IMR-90 (cell line): ENCODE data around the gene RAD51B. TPM values are rescaled to one million over a fixed set of nuclear protein-coding genes. Genes with fewer than 3 reads are reported as not detected.

ENCODE experiments used
- ATAC-seq: fragments of 200-7000 bp; cut with Tn5 transposase; 2 replicates; pipeline ENCODE4 v1.9.1; 2020; ENCODE audit warnings: low read depth, mild to moderate bottlenecking, moderate library complexity
- BruUV-seq: library from RNA; stranded (reverse); fragments of 400-500 nt; replicated peaks from 2 replicates; lab custom pipeline; 2021; lab: Mats Ljungman, UMichigan
- CTCF ChIA-PET: fragments of 300-600 bp; formaldehyde crosslinking; extraction: SDS; loops from one replicate; lab custom pipeline; 2021; ENCODE audit warnings: antibody characterized with exemption; lab: Yijun Ruan, JAX
- POLR2A ChIA-PET: fragments of 300-600 bp; sonication (Branson Sonifier 250); formaldehyde crosslinking; loops from one replicate; lab custom pipeline; 2022; ENCODE audit warnings: antibody characterized with exemption; ENCODE audit not compliant: unreplicated experiment; lab: Charles Lee
- DNase-seq: peaks from one replicate; pipeline ENCODE4 v3.0.0; 2013
- H2AFZ ChIP-seq: replicated peaks from 2 replicates; pipeline ENCODE3; 2013; ENCODE audit warnings: low read length, mild to moderate bottlenecking; ENCODE audit not compliant: poor library complexity
- H2AK5ac ChIP-seq: 2 replicates; pipeline ENCODE4 v1.6.1; 2013; ENCODE audit warnings: low read depth, low read length, inconsistent platforms
- H2AK9ac ChIP-seq: replicated peaks from 2 replicates; pipeline ENCODE3; 2013; ENCODE audit warnings: mild to moderate bottlenecking, low read depth, low read length, moderate library complexity; ENCODE audit not compliant: poor library complexity
- H2BK120ac ChIP-seq: 2 replicates; pipeline ENCODE4 v1.6.1; 2013; ENCODE audit warnings: low read depth, low read length, inconsistent platforms
- H2BK15ac ChIP-seq: 3 replicates; pipeline ENCODE4 v1.6.1; 2013; ENCODE audit warnings: low read depth, low read length, inconsistent platforms
- H2BK20ac ChIP-seq: 2 replicates; pipeline ENCODE4 v1.6.1; 2013; ENCODE audit warnings: low read depth, mild to moderate bottlenecking, inconsistent platforms, low read length, moderate library complexity
- H2BK5ac ChIP-seq: 2 replicates; pipeline ENCODE4 v1.6.1; 2013; ENCODE audit warnings: mild to moderate bottlenecking, low read depth, low read length, inconsistent platforms; ENCODE audit not compliant: poor library complexity, severe bottlenecking
- H3K14ac ChIP-seq: replicated peaks from 2 replicates; pipeline ENCODE4 v1.6.1; 2013; ENCODE audit warnings: low read depth, low read length, inconsistent platforms
- H3K18ac ChIP-seq: 2 replicates; pipeline ENCODE4 v1.6.1; 2013; ENCODE audit warnings: low read depth, low read length, control low read depth
- H3K23ac ChIP-seq: 2 replicates; pipeline ENCODE4 v1.6.1; 2013; ENCODE audit warnings: low read depth, low read length, inconsistent platforms
- H3K27ac ChIP-seq: 2 replicates; pipeline ENCODE4 v1.5.1; 2013; ENCODE audit warnings: mild to moderate bottlenecking, control low read depth, low read length; ENCODE audit not compliant: insufficient read depth
- H3K27me3 ChIP-seq: 2 replicates; pipeline ENCODE4 v1.6.1; 2013; ENCODE audit warnings: low read length; ENCODE audit not compliant: control insufficient read depth, insufficient read depth
- H3K36me3 ChIP-seq: 2 replicates; pipeline ENCODE4 v1.6.1; 2013; ENCODE audit warnings: low read length, mixed read lengths; ENCODE audit not compliant: control insufficient read depth, insufficient read depth
- H3K4ac ChIP-seq: 2 replicates; pipeline ENCODE4 v1.6.1; 2013; ENCODE audit warnings: low read depth, low read length, inconsistent platforms
- H3K4me1 ChIP-seq: 2 replicates; pipeline ENCODE4 v1.6.1; 2013; ENCODE audit warnings: low read length, mixed read lengths; ENCODE audit not compliant: control insufficient read depth, insufficient read depth
- H3K4me2 ChIP-seq: 2 replicates; pipeline ENCODE4 v1.6.1; 2013; ENCODE audit warnings: low read depth, mild to moderate bottlenecking, control low read depth, low read length, moderate library complexity
- H3K4me3 ChIP-seq: 2 replicates; pipeline ENCODE4 v1.5.1; 2013; ENCODE audit warnings: low read depth, mild to moderate bottlenecking, control low read depth, low read length, moderate library complexity; ENCODE audit not compliant: insufficient read depth
- H3K56ac ChIP-seq: 2 replicates; pipeline ENCODE4 v1.6.1; 2013; ENCODE audit warnings: low read length, inconsistent platforms; ENCODE audit not compliant: insufficient read depth; ENCODE audit errors: extremely low read depth
- H3K79me1 ChIP-seq, 2 experiments: 2 replicates each; pipeline ENCODE4 v1.6.1; 2013; ENCODE audit warnings: low read length in 2 of 2, inconsistent platforms in 1 of 2, low read depth in 1 of 2
- H3K9ac ChIP-seq: 2 replicates; pipeline ENCODE4 v1.6.1; 2013; ENCODE audit warnings: low read depth, low read length, control low read depth
- H3K9me1 ChIP-seq: 2 replicates; pipeline ENCODE4 v1.6.1; 2013; ENCODE audit warnings: low read length, inconsistent platforms; ENCODE audit not compliant: insufficient read depth
- H3K9me3 ChIP-seq: 2 replicates; pipeline ENCODE4 v1.6.1; 2013; ENCODE audit warnings: low read length; ENCODE audit not compliant: control insufficient read depth, insufficient read depth
- H4K20me1 ChIP-seq: 2 replicates; pipeline ENCODE4 v1.6.1; 2013; ENCODE audit warnings: low read length, inconsistent platforms; ENCODE audit not compliant: insufficient read depth
- H4K5ac ChIP-seq: 2 replicates; pipeline ENCODE4 v1.6.1; 2013; ENCODE audit warnings: mild to moderate bottlenecking, low read depth, low read length, control low read depth
- H4K8ac ChIP-seq, 2 experiments: 2 replicates each; pipeline ENCODE4 v1.6.1; 2013; ENCODE audit warnings: low read depth in 2 of 2, low read length in 2 of 2, control low read depth in 1 of 2, inconsistent platforms in 1 of 2
- H4K91ac ChIP-seq: 2 replicates; pipeline ENCODE4 v1.6.1; 2013; ENCODE audit warnings: low read depth, low read length, inconsistent platforms; ENCODE audit not compliant: insufficient read depth
- CHD1 ChIP-seq: IDR thresholded peaks from 2 replicates; pipeline ENCODE4 v1.6.1; 2012; ENCODE audit warnings: low read depth, low read length, improper control_type of control experiment
- CTCF ChIP-seq: conservative IDR thresholded peaks from 2 replicates; pipeline ENCODE4 v1.5.1; 2012; ENCODE audit warnings: mild to moderate bottlenecking, low read depth, low read length, improper control_type of control experiment
- MAFK ChIP-seq: IDR thresholded peaks from 2 replicates; pipeline ENCODE4 v1.6.1; 2012; ENCODE audit warnings: low read depth, low read length, improper control_type of control experiment
- MAZ ChIP-seq: IDR thresholded peaks from 2 replicates; pipeline ENCODE4 v1.6.1; 2012; ENCODE audit warnings: low read depth, mild to moderate bottlenecking, low read length, improper control_type of control experiment, moderate library complexity, borderline replicate concordance
- MXI1 ChIP-seq: IDR thresholded peaks from 2 replicates; pipeline ENCODE4 v1.6.1; 2012; ENCODE audit warnings: low read depth, mild to moderate bottlenecking, low read length, moderate library complexity, borderline replicate concordance
- RFX5 ChIP-seq: IDR thresholded peaks from 2 replicates; pipeline ENCODE4 v1.8.0; 2012; ENCODE audit warnings: low read depth, mild to moderate bottlenecking, low read length, moderate library complexity
- WGBS, 2 experiments: methylation state at CpG; one replicate each; pipeline versions ENCODE4 v1.1.5 to v1.1.7; 2013; ENCODE audit warnings: missing lambda C conversion rate in 2 of 2; ENCODE audit not compliant: insufficient read length in 1 of 2; ENCODE audit errors: extremely low coverage in 2 of 2; 5-methylcytosine and 5-hydroxymethylcytosine counted together
- dilution Hi-C: fragments of 300-500 bp; cut with HindIII; formaldehyde crosslinking; loops from one replicate; pipeline ENCODE4 v1.14.3; 2018; ENCODE audit warnings: low sequenced_read_pairs; ENCODE audit not compliant: unreplicated experiment
- in situ Hi-C: fragments of 300-500 bp; cut with MboI; formaldehyde crosslinking; loops from 3 replicates; pipeline ENCODE4 v1.14.3; 2019; ENCODE audit warnings: low sequenced_read_pairs, inconsistent platforms, mixed read lengths
- intact Hi-C: fragments of 100-400 bp; cut with micrococcal nuclease; formaldehyde crosslinking; loops from 2 replicates; pipeline ENCODE4 v1.10.0; 2022
- polyA plus RNA-seq, 3 experiments: library from polyadenylated mRNA; depleted of rRNA; stranded (reverse); fragments of >200 nt; gene quantifications; 2 replicates each; pipeline ENCODE4 v1.2.3, GENCODE V29; 2012; ENCODE audit warnings: low replicate concordance in 1 of 3
- total RNA-seq: library from RNA; depleted of rRNA; stranded (reverse); fragments of >200 nt; gene quantifications from 2 replicates; pipeline ENCODE4 v1.2.3, GENCODE V29; 2012
- TF ChIP-seq, protein P1 (sequence below): fragments of 150-350 bp; IDR thresholded peaks from 2 replicates; pipeline ENCODE4 v1.6.1; 2016; ENCODE audit warnings: low read depth, mild to moderate bottlenecking, low read length, moderate library complexity, borderline replicate concordance

RAD51B gene
- total and polyA plus RNA-seq, 2 of the 4 experiments (the other 2 are of a cell fraction) = 5.1 to 18.8 TPM

DNA sequence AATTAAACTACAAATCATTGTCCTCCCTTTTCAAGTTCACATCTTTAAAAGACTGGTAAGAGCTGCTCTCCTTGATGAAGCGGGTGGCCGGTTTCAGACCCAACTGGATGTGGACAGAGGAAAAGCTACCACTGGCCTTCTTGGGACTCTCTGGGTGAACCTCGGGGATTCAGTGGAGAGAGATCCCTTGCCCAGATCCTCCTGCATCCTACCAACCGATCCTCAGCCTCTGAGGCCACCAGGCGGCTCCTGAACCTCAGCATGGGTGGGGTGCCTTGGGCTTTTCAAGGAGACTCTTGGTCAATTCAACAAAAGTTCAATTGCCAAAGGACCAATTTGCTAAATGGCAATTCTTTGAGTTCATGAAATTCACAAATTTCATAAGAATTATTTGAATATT, 888.8 kb downstream of the RAD51B start:
- Histone ChIP-seq H3K23ac (no peak overlapping the region), H3K14ac (no peak overlapping the region), H4K8ac (no peak overlapping the region), H2AK5ac (no peak overlapping the region), H2BK120ac (no peak overlapping the region), H4K5ac (no peak overlapping the region), H2BK20ac (no peak overlapping the region), H3K9me3 (no peaks in the 10 kb centered on the region), H2BK15ac (0 out of 3 replicates have a peak overlapping the region, but pooled peaks have one; percentile 22), H3K9me1 (peaks cover 10% of the 10 kb centered on the region), H2BK5ac (no peak overlapping the region), H3K27ac (no peak overlapping the region), H3K4me1 (peaks cover 6% of the 10 kb centered on the region), H3K4me2 (no peak overlapping the region), H3K27me3 (no peaks in the 10 kb centered on the region; the same call in 1 of the 2 replicates), H3K18ac (no peak overlapping the region), H3K9ac (no peak overlapping the region), H2AK9ac (no peak overlapping the region), H4K20me1 (no peaks in the 10 kb centered on the region), H3K79me1 (no peaks in the 10 kb centered on the region), H3K4me3 (no peak overlapping the region), H3K56ac (no peak overlapping the region), H2AFZ (no peak overlapping the region), H3K36me3 (no peaks in the 10 kb centered on the region), H4K91ac (no peak overlapping the region), H3K4ac (no peak overlapping the region)
- TF ChIP-seq RFX5 (no peak), MAZ (no peak), CTCF (no peak), MXI1 (no peak), CHD1 (no peak), MAFK (no peak)
- TF ChIP-seq, protein P1, sequence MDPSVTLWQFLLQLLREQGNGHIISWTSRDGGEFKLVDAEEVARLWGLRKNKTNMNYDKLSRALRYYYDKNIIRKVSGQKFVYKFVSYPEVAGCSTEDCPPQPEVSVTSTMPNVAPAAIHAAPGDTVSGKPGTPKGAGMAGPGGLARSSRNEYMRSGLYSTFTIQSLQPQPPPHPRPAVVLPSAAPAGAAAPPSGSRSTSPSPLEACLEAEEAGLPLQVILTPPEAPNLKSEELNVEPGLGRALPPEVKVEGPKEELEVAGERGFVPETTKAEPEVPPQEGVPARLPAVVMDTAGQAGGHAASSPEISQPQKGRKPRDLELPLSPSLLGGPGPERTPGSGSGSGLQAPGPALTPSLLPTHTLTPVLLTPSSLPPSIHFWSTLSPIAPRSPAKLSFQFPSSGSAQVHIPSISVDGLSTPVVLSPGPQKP = no peak
- CTCF ChIA-PET = interaction anchor here (0.5 kb wide), 1 partner anchor 345 kb away, joined by 4 read pairs; no protein-coding TSS in a partner anchor
- ATAC-seq (no peak), DNase-seq (no peak)
- POLR2A ChIA-PET = no interaction called here
- BruUV-seq = no TSS peak
- in situ Hi-C loops (no loop called here), intact Hi-C loops (no loop called here), dilution Hi-C loops (no loop called here)
- no CpG with 5 or more reads among the region's 5 CpGs for WGBS, 2 experiments
